ENCODE data around the gene F2.

DNA sequence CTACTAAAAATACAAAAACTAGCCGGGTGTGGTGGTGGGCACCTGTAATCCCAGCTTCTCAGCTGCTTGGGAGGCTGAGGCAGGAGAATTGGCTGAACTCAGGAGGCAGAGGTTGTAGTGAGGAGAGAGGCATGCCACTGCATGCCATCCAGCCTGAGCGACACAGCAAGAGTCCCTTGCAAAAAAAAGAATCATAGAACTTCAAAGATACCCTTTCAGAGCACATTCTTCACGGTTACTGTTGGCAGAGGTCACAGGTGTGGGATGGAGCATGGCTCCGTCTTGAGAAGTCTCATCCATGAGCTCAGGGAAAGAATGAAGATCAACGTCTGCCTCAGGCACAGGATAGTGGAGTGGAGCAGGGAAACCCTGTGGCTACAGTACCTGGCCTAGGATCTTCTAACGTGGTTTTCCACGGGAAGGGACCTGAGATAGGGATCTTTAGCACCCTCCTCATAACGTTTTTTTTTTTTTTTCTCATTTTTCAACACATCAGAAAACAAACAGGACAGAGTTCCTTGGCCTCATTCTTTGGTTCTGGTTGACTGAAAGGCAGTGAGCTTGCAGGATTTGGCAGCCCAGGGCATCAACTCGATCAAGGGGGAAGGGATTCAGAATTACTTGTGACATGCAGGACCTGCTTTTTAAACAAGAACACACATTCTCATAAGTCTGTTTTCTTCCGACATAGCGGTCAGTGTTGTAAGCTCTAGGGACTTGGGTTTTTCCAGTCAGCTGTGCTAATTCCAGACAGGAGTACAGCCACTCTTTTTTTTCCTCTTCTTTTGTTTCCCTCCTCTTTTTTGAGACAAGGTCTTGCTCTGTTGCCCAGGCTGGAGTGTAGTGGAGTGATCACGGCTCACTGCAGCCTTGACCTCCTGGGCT, 22.8 kb downstream of the F2 start:
- no peak for TF ChIP-seq CTCF (conservative IDR thresholded peaks at IDR 0.05; ENCODE audit: low read depth, low read length)
- no peak for TF ChIP-seq EZH2 (IDR thresholded peaks at IDR 0.05; ENCODE audit: low read length, unreplicated experiment)

All from PC-3 (cell line).